NT2/D1 (cell line): ENCODE data around the gene PARD3.

Experiments used
- SUZ12 ChIP-seq: IDR thresholded peaks from 2 replicates; pipeline ENCODE4 v1.6.1; 2011; ENCODE audit not compliant: insufficient read length, insufficient read depth; ENCODE audit errors: extremely low read depth
- YY1 ChIP-seq: IDR thresholded peaks from 2 replicates; pipeline ENCODE4 v1.6.1; 2011; ENCODE audit not compliant: insufficient read length, insufficient read depth
- ZNF274 ChIP-seq: IDR thresholded peaks from 2 replicates; pipeline ENCODE4 v1.6.1; 2011; ENCODE audit warnings: mild to moderate bottlenecking, low read depth, low read length

DNA sequence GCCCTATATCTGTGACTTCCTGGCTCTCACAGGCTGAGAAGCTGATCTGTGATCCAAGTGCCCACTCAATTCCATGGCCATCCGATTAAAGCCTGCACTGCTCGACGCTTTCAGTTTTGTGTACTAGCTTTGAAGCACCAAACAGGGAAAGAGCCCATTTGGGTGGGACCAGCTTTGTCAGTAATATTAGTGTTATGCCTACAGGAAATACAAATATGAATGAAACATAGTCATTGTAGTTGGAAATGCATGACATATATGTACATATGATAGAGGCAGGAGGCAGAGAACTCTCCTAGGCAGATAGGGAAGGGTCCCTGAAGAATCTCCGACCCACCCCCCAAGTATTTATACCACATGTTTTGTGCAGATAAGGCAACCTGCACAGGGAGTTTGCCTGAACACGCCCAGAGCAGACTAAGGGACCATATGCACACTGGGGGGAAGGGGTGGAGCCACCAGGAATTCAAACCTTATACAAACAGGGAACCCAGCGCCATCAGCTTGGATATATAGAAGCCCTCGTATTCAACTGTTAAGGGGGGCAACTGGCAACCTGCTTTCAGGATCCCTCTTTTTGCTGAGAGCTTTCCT lies 653.2 kb downstream of the PARD3 start:
- TF ChIP-seq YY1 (no peak), ZNF274 (no peak), SUZ12 (no peak)
